WI38 (cell line): ENCODE data around the gene PAQR5.

Source experiments
- H3K4me3 ChIP-seq: 2 replicates; pipeline ENCODE4 v1.5.1; 2011; ENCODE audit warnings: low read depth, mild to moderate bottlenecking, control low read depth, low read length
- TF ChIP-seq, protein P1 (sequence below): IDR thresholded peaks from 2 replicates; pipeline ENCODE4 v1.5.1; 2012; ENCODE audit warnings: low read depth, mild to moderate bottlenecking, control low read depth, low read length

PAQR5 gene

GRCh38 chr15:69343133-69343532 lies 44.4 kb downstream of the PAQR5 start:
- TF ChIP-seq, protein P1, sequence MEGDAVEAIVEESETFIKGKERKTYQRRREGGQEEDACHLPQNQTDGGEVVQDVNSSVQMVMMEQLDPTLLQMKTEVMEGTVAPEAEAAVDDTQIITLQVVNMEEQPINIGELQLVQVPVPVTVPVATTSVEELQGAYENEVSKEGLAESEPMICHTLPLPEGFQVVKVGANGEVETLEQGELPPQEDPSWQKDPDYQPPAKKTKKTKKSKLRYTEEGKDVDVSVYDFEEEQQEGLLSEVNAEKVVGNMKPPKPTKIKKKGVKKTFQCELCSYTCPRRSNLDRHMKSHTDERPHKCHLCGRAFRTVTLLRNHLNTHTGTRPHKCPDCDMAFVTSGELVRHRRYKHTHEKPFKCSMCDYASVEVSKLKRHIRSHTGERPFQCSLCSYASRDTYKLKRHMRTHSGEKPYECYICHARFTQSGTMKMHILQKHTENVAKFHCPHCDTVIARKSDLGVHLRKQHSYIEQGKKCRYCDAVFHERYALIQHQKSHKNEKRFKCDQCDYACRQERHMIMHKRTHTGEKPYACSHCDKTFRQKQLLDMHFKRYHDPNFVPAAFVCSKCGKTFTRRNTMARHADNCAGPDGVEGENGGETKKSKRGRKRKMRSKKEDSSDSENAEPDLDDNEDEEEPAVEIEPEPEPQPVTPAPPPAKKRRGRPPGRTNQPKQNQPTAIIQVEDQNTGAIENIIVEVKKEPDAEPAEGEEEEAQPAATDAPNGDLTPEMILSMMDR, result no peak
- H3K4me3 ChIP-seq, result no peak overlapping the region

GRCh38 chr15:69344238-69344637 lies 45.5 kb downstream of the PAQR5 start:
- TF ChIP-seq, protein P1, result no peak
- no peak overlapping the region for H3K4me3 ChIP-seq

DNA sequence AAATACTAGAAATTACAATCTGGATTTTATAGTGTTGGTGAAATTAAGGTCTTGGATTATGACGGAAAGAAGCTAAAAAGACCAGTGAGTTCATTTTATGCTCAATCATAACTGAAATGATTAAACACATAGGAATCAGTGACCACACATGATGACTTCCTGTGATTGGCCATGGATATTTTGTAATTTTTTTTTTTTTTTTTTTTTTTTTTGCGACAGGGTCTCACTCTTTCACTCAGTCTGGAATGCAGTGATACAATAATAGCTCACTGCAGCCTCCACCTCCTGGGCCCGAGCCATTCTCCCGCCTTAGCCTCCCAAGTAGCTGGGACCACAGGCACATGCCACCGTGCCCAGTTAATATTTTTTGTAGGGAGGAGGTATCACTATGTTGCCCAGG lies 47.4 kb downstream of the PAQR5 start:
- TF ChIP-seq, protein P1, result no peak
- no peak overlapping the region for H3K4me3 ChIP-seq

GRCh38 chr15:69351333-69351732 lies 52.6 kb downstream of the PAQR5 start:
- H3K4me3 ChIP-seq, result no peak overlapping the region
- TF ChIP-seq, protein P1, result no peak

- TF ChIP-seq, protein P1, result no peak
- H3K4me3 ChIP-seq, result no peak overlapping the region
Observed at GRCh38 chr15:69351884-69352283, 53.2 kb downstream of the PAQR5 start.

DNA sequence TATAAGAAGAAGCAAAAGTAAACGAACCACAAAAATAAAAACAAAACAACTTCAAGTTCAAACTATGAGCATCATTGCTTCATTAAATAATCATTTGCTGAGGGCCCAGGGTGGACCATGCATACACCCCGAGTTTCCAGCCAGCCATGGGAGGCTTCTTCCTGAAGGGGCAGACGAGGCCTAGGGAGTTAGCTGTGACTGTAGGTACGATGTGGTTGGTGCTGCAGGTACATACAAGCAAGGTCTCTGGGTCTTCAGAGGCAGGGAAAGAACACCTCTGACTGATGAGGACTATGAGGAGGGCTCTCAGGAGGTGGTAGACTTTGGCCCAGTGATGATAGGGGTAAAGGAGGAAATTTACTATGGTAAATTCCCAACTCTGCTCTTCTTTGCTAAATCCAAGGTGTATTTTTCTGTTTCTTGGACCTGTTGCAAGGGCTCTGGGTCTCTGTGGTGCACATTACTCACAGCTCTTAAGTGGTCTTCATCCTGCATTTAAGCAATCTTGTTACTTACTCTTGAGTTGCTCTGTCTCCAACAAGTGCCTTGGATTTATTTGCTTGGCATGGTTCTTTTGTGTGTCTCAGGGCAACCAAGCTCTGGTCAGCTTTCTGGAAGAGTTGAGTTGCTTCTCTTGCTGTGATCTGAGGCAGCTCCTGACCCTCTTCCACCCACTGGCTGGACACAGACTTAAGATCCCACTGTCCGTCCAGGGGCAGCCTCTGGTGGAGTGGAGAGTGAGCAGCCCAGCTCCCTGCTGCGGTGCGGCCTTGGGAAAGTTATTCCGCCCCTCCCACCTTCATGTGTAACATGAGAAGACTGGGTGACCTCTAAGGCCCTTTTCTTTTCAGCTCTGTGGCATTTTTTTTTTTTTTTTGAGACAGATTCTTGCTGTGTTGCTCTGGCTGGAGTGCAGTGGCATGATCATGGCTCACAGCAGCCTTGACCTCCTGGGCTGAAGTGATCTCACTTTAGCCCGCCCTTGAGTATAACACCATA lies 59.4 kb downstream of the PAQR5 start:
- no peak overlapping the region for H3K4me3 ChIP-seq
- TF ChIP-seq, protein P1, result no peak

DNA sequence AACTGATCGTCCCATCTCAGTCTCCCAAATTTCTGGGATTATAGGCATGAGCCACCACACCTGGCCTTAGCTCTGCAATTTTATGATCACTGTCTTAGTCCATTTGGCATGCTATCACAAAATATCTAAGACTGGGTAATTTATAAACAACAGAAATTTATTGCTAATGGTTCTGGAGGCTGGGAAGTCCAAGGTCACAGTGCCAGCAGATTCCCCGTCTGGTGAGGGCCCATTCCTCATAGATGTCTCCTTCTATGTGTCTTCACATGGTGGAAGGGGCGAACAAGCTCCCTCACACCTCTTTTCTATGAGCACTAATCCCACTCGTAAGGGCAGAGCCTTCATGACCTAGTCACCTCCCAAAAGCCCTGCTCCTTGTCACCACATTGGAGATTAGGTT lies 60.1 kb downstream of the PAQR5 start:
- TF ChIP-seq, protein P1, result no peak

More for the DNA sequence above, 60.1 kb downstream of the PAQR5 start:
- H3K4me3 ChIP-seq, result no peak overlapping the region
